ENCODE data around the gene IGFBP5. TPM values are rescaled to one million over a fixed set of nuclear protein-coding genes. Genes with fewer than 3 reads are reported as not detected.
A peak's percentile ranks its signal among the peaks of the same experiment; 100 is the strongest.

IGFBP5 gene
- total and polyA plus RNA-seq, 9 donors = 718 to 3,214 (median 2,226) TPM

- 18 to 29% (median 24%) methylated on average over 11 of the region's 11 CpGs for WGBS, 3 donors
- no peak for TF ChIP-seq POLR2A (IDR thresholded peaks at IDR 0.05)
- TF ChIP-seq EP300 (IDR thresholded peaks at IDR 0.05) = no peak
- no peak for TF ChIP-seq CTCF (IDR thresholded peaks at IDR 0.05)
- peak overlapping the region; percentile 47 to 80 for H3K27ac ChIP-seq
These were observed 15.4 kb upstream of the IGFBP5 start for GRCh38 chr2:216710551-216711301.

GRCh38 chr2:216702756-216703155 lies 7.4 kb upstream of the IGFBP5 start:
- Histone ChIP-seq H3K36me3 (no peaks in the 10 kb centered on the region), H3K4me1 (ENCODE audit: insufficient read depth) (peaks cover 16% of the 10 kb centered on the region), H3K27ac (no peak overlapping the region), H3K27me3 (no peaks in the 10 kb centered on the region), H3K4me3 (no peak overlapping the region), H3K9me3 (no peaks in the 10 kb centered on the region)
- no peak for DNase-seq
- WGBS, 3 donors = 86 to 89% (median 87%) methylated on average over 1 of the region's 1 CpG
- intact Hi-C loops (cut with DNase I) = loop anchor here in 3 of 4 donors (5.0 to 10.0 kb wide), 4 partner anchors 232 to 810 kb away; no protein-coding TSS in a partner anchor
- no peak for TF ChIP-seq POLR2A (IDR thresholded peaks at IDR 0.05)
- TF ChIP-seq EP300 (IDR thresholded peaks at IDR 0.05) = no peak
- TF ChIP-seq CTCF (IDR thresholded peaks at IDR 0.05) = no peak

More at GRCh38 chr2:216710551-216711301, 15.4 kb upstream of the IGFBP5 start:
- H3K4me1 ChIP-seq (ENCODE audit: insufficient read depth) = peaks cover 13% of the 10 kb centered on the region
- intact Hi-C loops (cut with DNase I) = no loop called here
- H3K36me3 ChIP-seq = no peaks in the 10 kb centered on the region
- DNase-seq = peak in 4 of 5 donors; percentile 56 to 65 (median 61)
- H3K27me3 ChIP-seq = no peaks in the 10 kb centered on the region
- H3K4me3 ChIP-seq = no peak overlapping the region
- H3K9me3 ChIP-seq = no peaks in the 10 kb centered on the region

- 56 to 79% (median 61%) methylated on average over 7 of the region's 7 CpGs for WGBS, 3 donors
- intact Hi-C loops (cut with DNase I) = loop anchor here in 3 of 4 donors (5.0 to 10.0 kb wide), 4 partner anchors 233 to 811 kb away; no protein-coding TSS in a partner anchor
- peaks cover 17% of the 10 kb centered on the region for H3K4me1 ChIP-seq (ENCODE audit: insufficient read depth)
These were observed 6.2 kb upstream of the IGFBP5 start for GRCh38 chr2:216701544-216701943.

GRCh38 chr2:216700781-216701180 lies 5.4 kb upstream of the IGFBP5 start:
- no peak for TF ChIP-seq EP300 (IDR thresholded peaks at IDR 0.05)
- TF ChIP-seq POLR2A (IDR thresholded peaks at IDR 0.05) = no peak
- no peak overlapping the region for H3K4me3 ChIP-seq
- H3K27ac ChIP-seq = peak overlapping the region in 1 of 2 donors; percentile 73
- no peaks in the 10 kb centered on the region for H3K27me3 ChIP-seq
- WGBS, 3 donors = 34 to 41% (median 35%) methylated on average over 5 of the region's 5 CpGs
- intact Hi-C loops (cut with DNase I) = loop anchor here in 3 of 4 donors (5.0 to 10.0 kb wide), 4 partner anchors 234 to 812 kb away; no protein-coding TSS in a partner anchor
- no peaks in the 10 kb centered on the region for H3K9me3 ChIP-seq
- H3K36me3 ChIP-seq = no peaks in the 10 kb centered on the region
- peak in 4 of 5 donors; percentile 54 to 62 (median 57) for DNase-seq
- peaks cover 20% of the 10 kb centered on the region for H3K4me1 ChIP-seq (ENCODE audit: insufficient read depth)

More at GRCh38 chr2:216701544-216701943, 6.2 kb upstream of the IGFBP5 start:
- Histone ChIP-seq H3K27ac (peak overlapping the region in 1 of 2 donors; percentile 73), H3K27me3 (no peaks in the 10 kb centered on the region), H3K9me3 (no peaks in the 10 kb centered on the region), H3K4me3 (no peak overlapping the region), H3K36me3 (no peaks in the 10 kb centered on the region)
- TF ChIP-seq POLR2A (IDR thresholded peaks at IDR 0.05) (no peak), EP300 (IDR thresholded peaks at IDR 0.05) (no peak), CTCF (IDR thresholded peaks at IDR 0.05) (no peak)
- DNase-seq = peak in 3 of 5 donors; percentile 58 to 64 (median 58)
